ENCODE data around the gene ZNF462.
"Not testable (repeated sequence)": the region's sequence is repeated elsewhere in the genome, so short reads cannot be mapped to it uniquely, and the experiment has no call there.

Gene ZNF462

GRCh38 chr9:106962122-106962521 lies 99.2 kb downstream of the ZNF462 start:
- DNase-seq (ENCODE audit: low read depth in 1 of 2, low spot score in 1 of 2) = no peak

- DNase-seq (ENCODE audit: low read depth in 1 of 2, low spot score in 1 of 2) = no peak
Observed at GRCh38 chr9:106962615-106963363, 99.8 kb downstream of the ZNF462 start.

- DNase-seq (ENCODE audit: low read depth in 1 of 2, low spot score in 1 of 2) = no peak
Observed at GRCh38 chr9:106963684-106964083, 100.7 kb downstream of the ZNF462 start.

DNA sequence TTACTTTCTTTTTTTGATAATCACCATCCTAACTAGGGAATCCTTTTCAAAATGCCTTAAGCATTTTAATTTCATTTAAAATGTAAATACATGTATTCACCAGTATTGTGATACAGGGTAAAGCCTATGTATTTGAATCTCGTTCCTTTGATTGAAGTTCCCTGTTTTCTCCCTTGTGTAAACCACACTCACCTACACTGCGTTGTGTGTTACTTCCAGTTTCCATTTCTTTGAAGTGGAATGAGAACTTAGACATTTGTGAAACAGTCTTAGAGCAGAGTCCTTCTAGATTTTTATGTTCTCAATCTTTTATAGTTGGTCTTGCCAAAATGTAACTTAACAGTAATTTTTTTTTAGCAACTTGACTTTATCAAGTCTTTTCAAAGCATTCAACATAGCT lies 101.4 kb downstream of the ZNF462 start:
- DNase-seq (ENCODE audit: low read depth in 1 of 2, low spot score in 1 of 2) = no peak

DNA sequence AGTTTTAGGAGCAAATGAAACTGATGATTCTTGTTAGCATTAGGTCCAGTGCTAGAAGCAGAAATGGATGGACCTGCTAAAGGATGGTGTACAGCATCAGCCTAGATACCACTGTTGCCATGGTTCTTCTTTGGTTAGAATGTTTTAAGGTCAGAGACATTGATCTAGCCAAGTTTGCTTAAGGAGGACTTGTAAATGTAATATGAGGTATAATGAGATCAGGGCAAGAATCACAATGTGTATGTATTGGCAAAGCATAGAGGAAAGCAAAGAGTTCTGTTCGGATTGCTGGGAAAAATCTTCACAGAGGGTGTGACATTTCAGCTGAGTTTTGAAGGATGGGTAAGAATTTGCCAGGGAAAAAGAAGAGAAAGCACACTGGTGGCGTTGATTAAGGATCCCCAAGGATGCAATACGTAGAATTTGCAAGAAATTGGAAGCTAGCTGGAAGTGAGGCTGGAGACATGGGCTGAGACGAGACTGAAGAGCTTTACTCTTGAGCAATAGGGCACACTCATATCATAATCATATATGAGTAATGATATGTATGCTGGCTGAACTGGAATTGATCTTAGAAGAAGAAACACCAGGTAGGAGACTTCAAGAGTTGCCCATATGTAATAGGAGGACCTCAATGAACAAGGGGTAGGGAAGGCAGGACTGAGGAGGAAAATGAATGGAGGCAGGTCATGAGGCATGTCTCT lies 102.0 kb downstream of the ZNF462 start:
- DNase-seq (ENCODE audit: low read depth in 1 of 2, low spot score in 1 of 2) = no peak

- DNase-seq (ENCODE audit: low read depth in 1 of 2, low spot score in 1 of 2) = no peak
Observed at GRCh38 chr9:106966481-106966880, 103.5 kb downstream of the ZNF462 start.

GRCh38 chr9:106969696-106970095 lies 106.7 kb downstream of the ZNF462 start:
- no peak for DNase-seq (ENCODE audit: low read depth in 1 of 2, low spot score in 1 of 2)

GRCh38 chr9:106970219-106970975 lies 107.4 kb downstream of the ZNF462 start:
- DNase-seq (ENCODE audit: low read depth in 1 of 2, low spot score in 1 of 2) = no peak

GRCh38 chr9:106970976-106971457 lies 108.1 kb downstream of the ZNF462 start:
- no peak for DNase-seq (ENCODE audit: low read depth in 1 of 2, low spot score in 1 of 2)

GRCh38 chr9:106972082-106972481 lies 109.1 kb downstream of the ZNF462 start:
- DNase-seq (ENCODE audit: low read depth in 1 of 2, low spot score in 1 of 2) = no peak

GRCh38 chr9:106974341-106974740 lies 111.4 kb downstream of the ZNF462 start:
- no peak for DNase-seq (ENCODE audit: low read depth in 1 of 2, low spot score in 1 of 2)

GRCh38 chr9:106976772-106977171 lies 113.8 kb downstream of the ZNF462 start:
- no peak for DNase-seq (ENCODE audit: low read depth in 1 of 2, low spot score in 1 of 2)

- DNase-seq (ENCODE audit: low read depth in 1 of 2, low spot score in 1 of 2) = no peak
Observed at GRCh38 chr9:106980551-106981101, 117.7 kb downstream of the ZNF462 start.

- no peak for DNase-seq (ENCODE audit: low read depth in 1 of 2, low spot score in 1 of 2)
Observed at GRCh38 chr9:106981396-106982287, 118.7 kb downstream of the ZNF462 start.

DNA sequence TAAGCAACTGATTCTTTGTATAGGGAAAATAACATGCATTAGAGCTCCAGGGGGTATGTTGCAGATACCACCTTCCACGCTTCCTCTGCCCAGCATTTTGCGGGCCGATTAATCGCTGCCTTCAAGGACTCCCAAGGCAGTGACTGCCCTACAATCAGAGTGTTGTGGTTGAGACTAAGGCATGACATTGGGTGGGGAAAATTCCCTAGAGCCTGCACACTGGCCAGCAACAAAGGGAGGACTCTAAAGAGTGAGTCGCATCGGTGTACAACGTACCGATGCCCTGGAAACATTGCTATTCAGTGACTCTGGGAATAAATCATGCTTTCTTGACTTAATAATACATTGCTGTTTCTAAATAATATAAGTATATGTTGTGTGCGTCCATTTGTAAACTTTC lies 119.7 kb downstream of the ZNF462 start:
- DNase-seq (ENCODE audit: low read depth in 1 of 2, low spot score in 1 of 2) = no peak

DNA sequence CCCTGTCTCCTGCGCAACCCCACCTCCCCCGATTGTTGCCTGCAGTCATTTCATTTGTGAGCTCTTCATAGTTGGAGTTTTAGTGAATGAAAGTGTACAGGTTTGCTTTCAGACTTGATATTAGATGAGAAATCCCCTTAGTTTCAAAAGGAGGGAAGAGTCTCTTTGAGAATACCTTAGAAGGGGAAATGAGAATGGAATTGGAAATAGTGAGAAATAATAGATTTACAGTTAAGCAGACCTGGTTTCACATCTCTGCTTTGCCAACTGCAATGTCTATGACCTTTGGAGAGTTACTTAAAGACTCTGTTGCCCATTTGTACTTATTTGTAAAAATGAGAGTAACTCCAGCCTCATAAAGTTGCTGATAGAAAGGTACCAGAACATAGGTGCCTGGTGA lies 120.4 kb downstream of the ZNF462 start:
- DNase-seq (ENCODE audit: low read depth in 1 of 2, low spot score in 1 of 2) = no peak

DNA sequence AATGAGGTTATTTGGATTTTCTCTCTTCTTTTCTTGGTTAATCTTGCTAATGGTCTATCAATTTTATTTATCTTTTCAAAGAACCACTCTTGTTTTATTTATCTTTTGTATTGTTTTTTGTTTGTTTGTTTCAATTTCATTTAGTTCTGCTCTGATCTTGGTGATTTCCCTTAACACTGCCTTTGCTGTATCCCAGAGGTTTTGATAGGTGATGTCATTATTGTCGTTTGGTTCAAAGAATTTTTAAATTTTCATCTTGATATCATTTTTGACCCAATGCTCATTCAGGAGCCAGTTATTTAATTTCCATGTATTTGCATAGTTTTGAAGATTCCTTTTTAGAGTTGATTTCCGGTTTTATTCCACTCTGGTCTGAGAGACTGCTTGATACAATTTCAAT lies 126.9 kb downstream of the ZNF462 start:
- DNase-seq (ENCODE audit: low read depth in 1 of 2, low spot score in 1 of 2) = not testable (repeated sequence)

GRCh38 chr9:106992186-106992585 lies 129.2 kb downstream of the ZNF462 start:
- no peak for DNase-seq (ENCODE audit: low read depth in 1 of 2, low spot score in 1 of 2)

DNA sequence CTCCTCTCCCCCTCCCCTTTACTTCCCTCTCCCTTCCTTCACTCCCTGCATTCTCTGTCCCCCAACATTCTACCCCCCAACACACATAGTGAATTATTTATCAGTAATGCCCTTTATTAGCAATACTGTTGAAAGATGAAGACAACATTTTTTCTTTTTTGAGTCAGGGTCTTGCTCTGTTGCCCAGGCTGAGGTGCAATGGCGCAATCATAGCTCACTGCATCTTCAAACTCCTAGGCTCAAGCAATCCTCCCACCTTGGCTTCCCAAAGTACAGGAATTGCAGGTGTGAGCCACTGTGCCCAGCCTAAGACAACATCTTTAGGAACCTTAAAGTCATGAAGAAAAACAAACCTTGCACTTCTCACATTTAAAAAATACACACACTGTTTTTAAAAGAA lies 130.6 kb downstream of the ZNF462 start:
- DNase-seq (ENCODE audit: low read depth in 1 of 2, low spot score in 1 of 2) = no peak

DNA sequence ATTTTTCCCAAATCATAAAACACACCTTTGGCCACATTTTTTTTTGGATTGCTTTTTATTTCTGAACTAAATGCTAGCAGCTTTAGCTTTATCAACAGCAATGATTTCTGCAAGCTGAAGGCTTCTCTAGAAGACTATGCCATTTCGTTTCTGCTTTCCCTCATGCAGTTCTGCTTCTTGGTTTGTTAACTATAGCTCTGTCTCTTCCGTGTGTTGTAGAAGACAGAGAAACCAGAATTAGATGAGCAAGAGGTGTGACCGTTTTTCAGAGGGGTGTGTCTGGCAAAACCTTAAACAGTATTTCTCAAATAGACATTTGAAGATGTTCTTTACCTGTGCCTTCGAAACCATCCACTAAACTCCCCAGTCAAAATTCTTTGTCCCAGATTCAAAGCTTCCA lies 131.5 kb downstream of the ZNF462 start:
- no peak for DNase-seq (ENCODE audit: low read depth in 1 of 2, low spot score in 1 of 2)

DNA sequence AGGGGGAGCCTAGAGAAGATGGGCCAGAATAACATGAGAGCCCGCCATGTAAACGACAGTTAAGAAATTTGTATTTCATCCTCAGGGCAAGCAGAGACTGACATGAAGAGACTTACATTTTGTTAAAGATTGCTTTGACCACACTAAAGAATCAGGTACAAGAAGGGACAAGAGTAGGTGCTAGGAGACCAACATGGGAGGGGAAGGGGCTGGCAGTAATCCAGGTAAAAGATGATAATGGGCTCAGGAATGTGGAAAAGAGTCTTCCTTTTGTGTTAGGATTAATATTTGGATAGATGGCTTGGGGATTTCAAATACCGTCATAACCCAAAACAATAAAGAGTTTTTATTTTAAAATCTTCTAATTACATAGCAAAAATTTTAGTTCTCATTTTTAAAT lies 137.3 kb downstream of the ZNF462 start:
- no peak for DNase-seq (ENCODE audit: low read depth in 1 of 2, low spot score in 1 of 2)
